ENCODE data around the gene ATOH8. TPM values are rescaled to one million over a fixed set of nuclear protein-coding genes. Genes with fewer than 3 reads are reported as not detected.

ATOH8 gene
- total RNA-seq, 2 experiments from 2014 or later = 0.44 TPM; not detected in 1

DNA sequence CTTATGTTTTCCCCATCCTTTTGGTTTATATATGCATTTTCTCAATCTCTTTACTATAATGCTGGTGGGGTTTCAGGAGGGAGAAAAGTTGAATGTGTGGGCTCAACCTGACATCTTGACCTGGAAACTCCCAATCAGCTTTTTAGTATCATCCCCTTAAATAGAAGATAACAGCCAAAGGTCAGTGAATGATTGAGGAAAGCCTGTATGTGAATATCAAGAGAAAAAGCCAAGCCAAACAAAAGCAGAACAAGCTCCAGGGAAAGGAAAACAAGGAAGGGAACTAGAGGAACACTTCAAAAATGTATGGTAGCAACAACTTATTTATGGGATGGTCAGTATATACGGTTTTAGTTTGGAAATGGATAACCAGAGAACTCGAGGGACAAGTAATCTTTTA lies 28.3 kb upstream of the ATOH8 start:
- ChIA-PET CTCF (ENCODE audit: unreplicated experiment) (no interaction called here), POLR2A (interaction anchor here (1.4 kb wide), 1 partner anchor 91 kb away, joined by 3 read pairs; no protein-coding TSS in a partner anchor)
- Histone ChIP-seq H2AFZ (ENCODE audit: low read length) (no peak overlapping the region), H3K4me2 (ENCODE audit: low read length) (no peak overlapping the region), H4K20me1 (ENCODE audit: insufficient read depth, low read length) (no peaks in the 10 kb centered on the region), H3K4me1 (ENCODE audit: insufficient read depth, low read length, poor library complexity, severe bottlenecking) (no peaks in the 10 kb centered on the region), H3K27ac (ENCODE audit: low read depth, low read length, poor library complexity, severe bottlenecking) (no peak overlapping the region), H3K9me3 (ENCODE audit: low read length) (no peaks in the 10 kb centered on the region), H3K9me2 (ENCODE audit: insufficient read depth, low read length) (no peaks in the 10 kb centered on the region), H3K4me3 (ENCODE audit: low read depth, low read length, poor library complexity, severe bottlenecking) (no peak overlapping the region), H3K36me3 (ENCODE audit: insufficient read depth, low read length) (no peaks in the 10 kb centered on the region), H3K79me2 (ENCODE audit: insufficient read depth, low read depth, low read length) (no peaks in the 10 kb centered on the region)
- TF ChIP-seq CTCF (conservative IDR thresholded peaks at IDR 0.05; ENCODE audit: low read length) = no peak
- no peak for TF ChIP-seq EZH2phosphoT487 (IDR thresholded peaks at IDR 0.05; ENCODE audit: borderline replicate concordance, low read depth, low read length)
- DNase-seq (ENCODE audit: low spot score) = no peak
- intact Hi-C loops (cut with micrococcal nuclease; ENCODE audit: unreplicated experiment) = loop anchor here (5.0 kb wide), 1 partner anchor 357 kb away; no protein-coding TSS in a partner anchor
- BruUV-seq (replicated peaks) = no TSS peak

GRCh38 chr2:85727798-85728197 lies 26.0 kb upstream of the ATOH8 start:
- H3K27ac ChIP-seq (ENCODE audit: low read depth, low read length, poor library complexity, severe bottlenecking) = no peak overlapping the region
- no peak overlapping the region for H3K4me3 ChIP-seq (ENCODE audit: low read depth, low read length, poor library complexity, severe bottlenecking)
- POLR2A ChIA-PET = no interaction called here
- intact Hi-C loops (cut with micrococcal nuclease; ENCODE audit: unreplicated experiment) = loop anchor here (5.0 kb wide), 1 partner anchor 355 kb away; no protein-coding TSS in a partner anchor
- no peaks in the 10 kb centered on the region for H4K20me1 ChIP-seq (ENCODE audit: insufficient read depth, low read length)
- H3K9me2 ChIP-seq (ENCODE audit: insufficient read depth, low read length) = no peaks in the 10 kb centered on the region
- no peak overlapping the region for H2AFZ ChIP-seq (ENCODE audit: low read length)
- H3K4me1 ChIP-seq (ENCODE audit: insufficient read depth, low read length, poor library complexity, severe bottlenecking) = no peaks in the 10 kb centered on the region
- TF ChIP-seq EZH2phosphoT487 (IDR thresholded peaks at IDR 0.05; ENCODE audit: borderline replicate concordance, low read depth, low read length) (no peak), CTCF (conservative IDR thresholded peaks at IDR 0.05; ENCODE audit: low read length) (no peak)
- BruUV-seq (replicated peaks) = no TSS peak
- H3K79me2 ChIP-seq (ENCODE audit: insufficient read depth, low read depth, low read length) = no peaks in the 10 kb centered on the region
- no peaks in the 10 kb centered on the region for H3K9me3 ChIP-seq (ENCODE audit: low read length)
- H3K36me3 ChIP-seq (ENCODE audit: insufficient read depth, low read length) = no peaks in the 10 kb centered on the region
- DNase-seq (ENCODE audit: low spot score) = no peak
- H3K4me2 ChIP-seq (ENCODE audit: low read length) = no peak overlapping the region
- CTCF ChIA-PET (ENCODE audit: unreplicated experiment) = no interaction called here

DNA sequence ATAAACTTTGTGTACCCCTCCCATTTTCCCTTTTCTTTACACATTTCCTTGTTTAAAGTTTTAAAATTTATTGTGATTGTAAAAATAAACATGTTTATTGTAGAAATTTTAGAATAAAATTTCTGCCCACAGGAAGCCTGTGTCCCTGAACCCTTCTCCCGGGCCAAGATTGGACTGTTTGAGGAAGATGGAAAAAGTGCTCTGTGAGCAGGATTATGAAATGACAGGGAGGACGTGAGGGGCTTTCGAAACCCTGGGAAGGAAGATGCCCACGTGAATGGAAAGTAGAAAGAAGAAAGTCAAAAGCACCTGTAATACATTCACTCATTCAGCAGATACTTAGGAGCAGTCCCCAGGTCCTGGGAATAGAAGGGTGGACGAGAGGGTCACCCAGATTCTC lies 25.4 kb upstream of the ATOH8 start:
- intact Hi-C loops (cut with micrococcal nuclease; ENCODE audit: unreplicated experiment) = loop anchor here (5.0 kb wide), 1 partner anchor 354 kb away; no protein-coding TSS in a partner anchor
- POLR2A ChIA-PET = no interaction called here

More for the DNA sequence above, 25.4 kb upstream of the ATOH8 start:
- Histone ChIP-seq H2AFZ (ENCODE audit: low read length) (no peak overlapping the region), H3K36me3 (ENCODE audit: insufficient read depth, low read length) (no peaks in the 10 kb centered on the region), H3K4me3 (ENCODE audit: low read depth, low read length, poor library complexity, severe bottlenecking) (no peak overlapping the region), H3K27ac (ENCODE audit: low read depth, low read length, poor library complexity, severe bottlenecking) (no peak overlapping the region), H3K9me3 (ENCODE audit: low read length) (no peaks in the 10 kb centered on the region), H4K20me1 (ENCODE audit: insufficient read depth, low read length) (no peaks in the 10 kb centered on the region), H3K4me1 (ENCODE audit: insufficient read depth, low read length, poor library complexity, severe bottlenecking) (no peaks in the 10 kb centered on the region), H3K4me2 (ENCODE audit: low read length) (no peak overlapping the region), H3K9me2 (ENCODE audit: insufficient read depth, low read length) (no peaks in the 10 kb centered on the region), H3K79me2 (ENCODE audit: insufficient read depth, low read depth, low read length) (no peaks in the 10 kb centered on the region)
- CTCF ChIA-PET (ENCODE audit: unreplicated experiment) = interaction anchor here (0.6 to 1.6 kb wide), 5 partner anchors 8 to 164 kb away, joined by 3 read pairs; no protein-coding TSS in a partner anchor
- no peak for TF ChIP-seq EZH2phosphoT487 (IDR thresholded peaks at IDR 0.05; ENCODE audit: borderline replicate concordance, low read depth, low read length)
- TF ChIP-seq CTCF (conservative IDR thresholded peaks at IDR 0.05; ENCODE audit: low read length) = no peak
- no TSS peak for BruUV-seq (replicated peaks)
- DNase-seq (ENCODE audit: low spot score) = no peak
